Measurements from ENCODE around the gene ZBTB47.

GRCh38 chr3:42670670-42671069 is 17.2 kb downstream of the ZBTB47 start:
- no peak for TF ChIP-seq CTCF (conservative IDR thresholded peaks at IDR 0.05 in 1 of 2, IDR thresholded peaks at IDR 0.05 in 1 of 2; ENCODE audit: low read depth in 1 of 2, low read length in 2 of 2)
- TF ChIP-seq EZH2 (IDR thresholded peaks at IDR 0.05; ENCODE audit: low read length, missing control alignments) = no peak

Measured in fibroblast of lung (primary cell).